Bladder microvascular endothelial cell (primary cell): ENCODE data around the gene SLC6A12. TPM values are rescaled to one million over a fixed set of nuclear protein-coding genes. Genes with fewer than 3 reads are reported as not detected.

Experiments used
- total RNA-seq: library from RNA; depleted of rRNA; stranded (reverse); fragments of >200 nt; gene quantifications from 2 replicates; pipeline ENCODE4 v1.2.3, GENCODE V29; 2014

The SLC6A12 gene
- total RNA-seq = 0.06 and 0.16 TPM in 2 replicates

DNA sequence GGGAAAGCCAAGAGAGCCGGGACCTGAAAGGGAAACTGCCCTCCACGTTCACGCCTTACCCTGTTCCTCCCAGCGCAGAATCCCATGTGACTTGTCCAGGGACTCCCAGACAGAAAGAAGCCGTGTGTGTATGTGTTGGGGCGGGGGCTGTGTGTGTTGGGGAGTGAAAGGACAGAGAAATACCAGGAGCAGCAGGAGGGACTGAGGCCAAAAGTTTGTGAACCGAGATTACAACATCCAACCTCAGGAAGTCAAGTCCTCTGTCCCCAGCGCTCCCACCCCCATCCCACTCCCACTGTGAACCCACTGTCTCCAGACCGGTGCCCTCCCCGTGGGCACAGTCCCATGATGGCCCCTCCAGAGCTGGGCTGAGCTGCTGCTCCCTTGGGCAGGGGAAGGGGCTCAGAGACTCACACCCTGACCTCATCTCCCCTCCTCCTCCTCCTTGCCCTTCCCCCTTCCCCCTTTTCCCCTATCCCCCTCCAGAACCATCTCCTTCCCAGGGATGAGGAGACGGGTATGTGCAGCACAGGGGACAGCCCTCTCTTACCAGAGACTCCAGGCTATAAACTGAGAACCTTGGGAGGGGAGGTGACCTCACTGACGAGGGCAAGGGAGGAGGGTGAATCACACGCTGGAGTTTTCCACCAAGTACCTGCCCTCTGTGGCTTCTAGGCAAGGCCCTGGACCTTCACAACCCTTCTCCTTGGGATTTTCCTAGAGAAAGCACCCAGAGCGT is at the start of gene SLC6A12:
Gene SLC6A12 (minus strand): TSS at position 155 of the 739 bp plus-strand sequence. CDS start 4,171 bp downstream, outside the sequence.

DNA sequence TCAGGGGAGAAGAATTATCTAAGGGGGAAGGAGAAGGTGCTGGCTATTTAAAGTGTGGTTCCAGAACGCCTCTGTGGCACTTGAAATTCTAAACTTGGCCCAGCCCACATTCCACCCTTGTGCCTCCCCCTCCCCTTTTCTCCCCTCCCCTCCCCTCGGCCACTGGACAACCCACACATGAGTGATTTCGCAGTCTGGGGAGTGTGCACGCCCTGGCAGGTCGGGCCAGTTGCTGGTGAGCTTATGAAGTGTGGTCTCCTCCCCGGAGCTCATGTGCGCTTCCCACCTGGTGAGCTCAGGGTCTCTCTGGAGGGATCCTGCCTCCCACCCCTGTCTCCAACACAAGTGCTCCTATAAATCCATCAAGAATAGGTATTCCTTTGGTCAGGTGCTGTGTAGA is 48.9 kb upstream of the SLC6A12 start, which contains the start of gene SLC6A13:
Gene SLC6A13 (minus strand): TSS at position 20 of the 400 bp plus-strand sequence. CDS start 2,784 bp downstream, outside the sequence.

Other genes with a start within 250 kb of the SLC6A12 start
- under 0.01 TPM in 1 of 2 replicates, not detected in the other for gene IQSEC3, start 147.4 kb downstream of the SLC6A12 start, total RNA-seq
- gene SLC6A13, start 48.7 kb upstream of the SLC6A12 start, total RNA-seq = 0.13 TPM in 1 of 2 replicates, not detected in the other
- gene KDM5A, start 175.2 kb upstream of the SLC6A12 start, total RNA-seq = 41.1 and 89.9 TPM in 2 replicates
- gene CCDC77, start 187.5 kb upstream of the SLC6A12 start, total RNA-seq = 7.0 and 13.5 TPM in 2 replicates
- under 0.01 TPM in 2 replicates for gene B4GALNT3, start 245.8 kb upstream of the SLC6A12 start, total RNA-seq